ENCODE data around the gene GPR161. TPM values are rescaled to one million over a fixed set of nuclear protein-coding genes. Genes with fewer than 3 reads are reported as not detected.

The GPR161 gene
- total RNA-seq, 1 experiment from 2014 or later: 8.4 TPM

- Mint-ChIP-seq H3K27me3 (ENCODE audit: unreplicated experiment) (no peaks in the 10 kb centered on the region), H3K36me3 (ENCODE audit: insufficient read depth, unreplicated experiment) (no peaks in the 10 kb centered on the region), H3K4me3 (ENCODE audit: low read depth, unreplicated experiment) (no peak overlapping the region), H3K9me3 (ENCODE audit: low read depth, unreplicated experiment) (no peaks in the 10 kb centered on the region), H3K27ac (ENCODE audit: unreplicated experiment) (no peak overlapping the region), H3K4me1 (ENCODE audit: low read depth, unreplicated experiment) (no peaks in the 10 kb centered on the region)
- intact Hi-C loops (cut with micrococcal nuclease; ENCODE audit: unreplicated experiment): loop anchor here (5.0 kb wide), 1 partner anchor 64 kb away; no protein-coding TSS in a partner anchor
- TF ChIP-seq CTCF (IDR thresholded peaks at IDR 0.05; ENCODE audit: unreplicated experiment): no peak
- no peak for DNase-seq
- CTCF ChIA-PET: no interaction called here
- BruUV-seq (replicated peaks): no TSS peak
Observed at GRCh38 chr1:168146626-168147025, 9.9 kb upstream of the GPR161 start.

- intact Hi-C loops (cut with micrococcal nuclease; ENCODE audit: unreplicated experiment): loop anchor here (5.0 kb wide), 1 partner anchor 64 kb away; no protein-coding TSS in a partner anchor
- Mint-ChIP-seq H3K4me1 (ENCODE audit: low read depth, unreplicated experiment) (no peaks in the 10 kb centered on the region), H3K4me3 (ENCODE audit: low read depth, unreplicated experiment) (no peak overlapping the region), H3K27ac (ENCODE audit: unreplicated experiment) (no peak overlapping the region), H3K36me3 (ENCODE audit: insufficient read depth, unreplicated experiment) (no peaks in the 10 kb centered on the region), H3K27me3 (ENCODE audit: unreplicated experiment) (no peaks in the 10 kb centered on the region), H3K9me3 (ENCODE audit: low read depth, unreplicated experiment) (no peaks in the 10 kb centered on the region)
- no TSS peak for BruUV-seq (replicated peaks)
- CTCF ChIA-PET: interaction anchor here (0.9 kb wide), 1 partner anchor 15 kb away, joined by 4 read pairs; no protein-coding TSS in a partner anchor
- TF ChIP-seq CTCF (IDR thresholded peaks at IDR 0.05; ENCODE audit: unreplicated experiment): no peak
- DNase-seq: no peak
Observed at GRCh38 chr1:168146160-168146539, 9.4 kb upstream of the GPR161 start.

GRCh38 chr1:168145184-168146159 is 8.7 kb upstream of the GPR161 start:
- peak; percentile 98 for TF ChIP-seq CTCF (IDR thresholded peaks at IDR 0.05; ENCODE audit: unreplicated experiment)
- Mint-ChIP-seq H3K9me3 (ENCODE audit: low read depth, unreplicated experiment) (no peaks in the 10 kb centered on the region), H3K4me1 (ENCODE audit: low read depth, unreplicated experiment) (no peaks in the 10 kb centered on the region), H3K4me3 (ENCODE audit: low read depth, unreplicated experiment) (no peak overlapping the region), H3K36me3 (ENCODE audit: insufficient read depth, unreplicated experiment) (no peaks in the 10 kb centered on the region), H3K27me3 (ENCODE audit: unreplicated experiment) (no peaks in the 10 kb centered on the region), H3K27ac (ENCODE audit: unreplicated experiment) (no peak overlapping the region)
- intact Hi-C loops (cut with micrococcal nuclease; ENCODE audit: unreplicated experiment): loop anchor here (5.0 kb wide), 1 partner anchor 63 kb away; no protein-coding TSS in a partner anchor
- BruUV-seq (replicated peaks): no TSS peak
- CTCF ChIA-PET: interaction anchor here (0.9 kb wide), 1 partner anchor 16 kb away, joined by 4 read pairs; no protein-coding TSS in a partner anchor
- peak; percentile 96 for DNase-seq

- Mint-ChIP-seq H3K4me1 (ENCODE audit: low read depth, unreplicated experiment) (peaks cover 6% of the 10 kb centered on the region), H3K9me3 (ENCODE audit: low read depth, unreplicated experiment) (no peaks in the 10 kb centered on the region), H3K27ac (ENCODE audit: unreplicated experiment) (no peak overlapping the region), H3K27me3 (ENCODE audit: unreplicated experiment) (peaks cover 9% of the 10 kb centered on the region), H3K36me3 (ENCODE audit: insufficient read depth, unreplicated experiment) (peaks cover 6% of the 10 kb centered on the region), H3K4me3 (ENCODE audit: low read depth, unreplicated experiment) (no peak overlapping the region)
- intact Hi-C loops (cut with micrococcal nuclease; ENCODE audit: unreplicated experiment): no loop called here
- CTCF ChIA-PET: interaction anchor here (1.0 to 1.2 kb wide), 2 partner anchors 12 kb away, joined by 3 read pairs; no protein-coding TSS in a partner anchor
- DNase-seq: no peak
- TF ChIP-seq CTCF (IDR thresholded peaks at IDR 0.05; ENCODE audit: unreplicated experiment): no peak
- BruUV-seq (replicated peaks): no TSS peak
Observed at GRCh38 chr1:168141871-168142385, 5.2 kb upstream of the GPR161 start.
